NB4 (cell line): Measurements from ENCODE around the gene SH3BGRL3.

Experiments
- CTCF ChIP-seq: IDR thresholded peaks from one replicate; pipeline ENCODE4 v1.5.1; 2012; ENCODE audit warnings: low read depth, low read length
- POLR2A ChIP-seq: IDR thresholded peaks from 2 replicates; pipeline ENCODE4 v1.6.1; 2011; ENCODE audit warnings: mild to moderate bottlenecking; ENCODE audit not compliant: insufficient read length; ENCODE audit errors: extremely low read depth

- TF ChIP-seq CTCF = no peak
- TF ChIP-seq POLR2A = no peak
Measured at GRCh38 chr1:26320896-26321295, 41.0 kb downstream of the SH3BGRL3 start.
